HL-60 (cell line): ENCODE results near the gene CFAP46.

Experiments used
- DNase-seq, 2 experiments: peaks; one replicate each; pipeline ENCODE4 v3.0.0-alpha.2; 2010 to 2020; ENCODE audit warnings: low read depth in 1 of 2, low spot score in 1 of 2
- H3K27ac ChIP-seq: fragments of 250-450 bp; sonication (Bioruptor Pico); replicated peaks from 2 replicates; pipeline ENCODE4 v1.5.1; 2020; ENCODE audit warnings: mild to moderate bottlenecking, moderate library complexity
- H3K27me3 ChIP-seq: fragments of 250-450 bp; sonication (Bioruptor Pico); 2 replicates; pipeline ENCODE4 v1.5.1; 2021; ENCODE audit warnings: mild to moderate bottlenecking, moderate library complexity; ENCODE audit not compliant: insufficient read depth, poor library complexity, severe bottlenecking
- H3K4me3 ChIP-seq: replicated peaks from 2 replicates; pipeline ENCODE4 v1.5.1; 2011; ENCODE audit warnings: mild to moderate bottlenecking, control low read depth, low read length; ENCODE audit not compliant: insufficient read depth
- GABPA ChIP-seq: IDR thresholded peaks from 2 replicates; pipeline ENCODE4 v1.6.1; 2012; ENCODE audit warnings: low read depth
- POLR2AphosphoS5 ChIP-seq: IDR thresholded peaks from 2 replicates; pipeline ENCODE4 v1.6.1; 2012; ENCODE audit warnings: low read depth
- SPI1 ChIP-seq: IDR thresholded peaks from 2 replicates; pipeline ENCODE4 v1.6.1; 2012; ENCODE audit warnings: low read depth, mild to moderate bottlenecking, borderline replicate concordance
- TF ChIP-seq, protein P1 (sequence below): IDR thresholded peaks from one replicate; pipeline ENCODE4 v1.5.1; 2011; ENCODE audit warnings: low read length, control low read depth, inconsistent platforms; ENCODE audit not compliant: insufficient read depth
- TF ChIP-seq, protein P2 (sequence below): IDR thresholded peaks from 2 replicates; pipeline ENCODE4 v1.6.1; 2012; ENCODE audit warnings: low read depth; ENCODE audit not compliant: insufficient replicate concordance

The CFAP46 gene

DNA sequence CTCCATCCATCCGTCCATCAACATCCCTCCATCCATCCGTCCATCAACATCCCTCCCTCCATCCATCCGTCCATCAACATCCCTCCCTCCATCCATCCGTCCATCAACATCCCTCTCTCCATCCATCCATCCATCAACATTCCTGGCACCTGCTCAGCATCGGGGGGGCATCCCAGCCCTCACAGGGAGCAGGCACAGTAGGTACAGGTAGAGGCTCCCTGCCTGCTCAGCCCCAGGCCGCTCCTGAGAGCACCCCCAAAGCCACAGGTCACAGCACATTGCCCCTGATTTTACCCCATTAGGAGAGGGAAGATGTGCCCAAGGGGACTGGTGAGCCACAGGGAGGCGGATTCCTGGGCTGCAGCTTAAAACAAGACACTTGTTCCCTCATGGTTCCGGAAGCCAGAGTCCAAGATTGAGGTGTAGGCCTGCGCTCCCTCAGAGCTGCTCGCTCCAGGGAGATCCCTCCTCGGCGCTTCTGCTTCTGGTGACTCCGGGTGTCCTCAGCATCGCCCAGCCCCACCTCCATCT lies 21.1 kb upstream of the CFAP46 start:
- DNase-seq = no peak
- TF ChIP-seq, protein P1, sequence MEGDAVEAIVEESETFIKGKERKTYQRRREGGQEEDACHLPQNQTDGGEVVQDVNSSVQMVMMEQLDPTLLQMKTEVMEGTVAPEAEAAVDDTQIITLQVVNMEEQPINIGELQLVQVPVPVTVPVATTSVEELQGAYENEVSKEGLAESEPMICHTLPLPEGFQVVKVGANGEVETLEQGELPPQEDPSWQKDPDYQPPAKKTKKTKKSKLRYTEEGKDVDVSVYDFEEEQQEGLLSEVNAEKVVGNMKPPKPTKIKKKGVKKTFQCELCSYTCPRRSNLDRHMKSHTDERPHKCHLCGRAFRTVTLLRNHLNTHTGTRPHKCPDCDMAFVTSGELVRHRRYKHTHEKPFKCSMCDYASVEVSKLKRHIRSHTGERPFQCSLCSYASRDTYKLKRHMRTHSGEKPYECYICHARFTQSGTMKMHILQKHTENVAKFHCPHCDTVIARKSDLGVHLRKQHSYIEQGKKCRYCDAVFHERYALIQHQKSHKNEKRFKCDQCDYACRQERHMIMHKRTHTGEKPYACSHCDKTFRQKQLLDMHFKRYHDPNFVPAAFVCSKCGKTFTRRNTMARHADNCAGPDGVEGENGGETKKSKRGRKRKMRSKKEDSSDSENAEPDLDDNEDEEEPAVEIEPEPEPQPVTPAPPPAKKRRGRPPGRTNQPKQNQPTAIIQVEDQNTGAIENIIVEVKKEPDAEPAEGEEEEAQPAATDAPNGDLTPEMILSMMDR = no peak
- no peak for TF ChIP-seq GABPA
- TF ChIP-seq, protein P2, sequence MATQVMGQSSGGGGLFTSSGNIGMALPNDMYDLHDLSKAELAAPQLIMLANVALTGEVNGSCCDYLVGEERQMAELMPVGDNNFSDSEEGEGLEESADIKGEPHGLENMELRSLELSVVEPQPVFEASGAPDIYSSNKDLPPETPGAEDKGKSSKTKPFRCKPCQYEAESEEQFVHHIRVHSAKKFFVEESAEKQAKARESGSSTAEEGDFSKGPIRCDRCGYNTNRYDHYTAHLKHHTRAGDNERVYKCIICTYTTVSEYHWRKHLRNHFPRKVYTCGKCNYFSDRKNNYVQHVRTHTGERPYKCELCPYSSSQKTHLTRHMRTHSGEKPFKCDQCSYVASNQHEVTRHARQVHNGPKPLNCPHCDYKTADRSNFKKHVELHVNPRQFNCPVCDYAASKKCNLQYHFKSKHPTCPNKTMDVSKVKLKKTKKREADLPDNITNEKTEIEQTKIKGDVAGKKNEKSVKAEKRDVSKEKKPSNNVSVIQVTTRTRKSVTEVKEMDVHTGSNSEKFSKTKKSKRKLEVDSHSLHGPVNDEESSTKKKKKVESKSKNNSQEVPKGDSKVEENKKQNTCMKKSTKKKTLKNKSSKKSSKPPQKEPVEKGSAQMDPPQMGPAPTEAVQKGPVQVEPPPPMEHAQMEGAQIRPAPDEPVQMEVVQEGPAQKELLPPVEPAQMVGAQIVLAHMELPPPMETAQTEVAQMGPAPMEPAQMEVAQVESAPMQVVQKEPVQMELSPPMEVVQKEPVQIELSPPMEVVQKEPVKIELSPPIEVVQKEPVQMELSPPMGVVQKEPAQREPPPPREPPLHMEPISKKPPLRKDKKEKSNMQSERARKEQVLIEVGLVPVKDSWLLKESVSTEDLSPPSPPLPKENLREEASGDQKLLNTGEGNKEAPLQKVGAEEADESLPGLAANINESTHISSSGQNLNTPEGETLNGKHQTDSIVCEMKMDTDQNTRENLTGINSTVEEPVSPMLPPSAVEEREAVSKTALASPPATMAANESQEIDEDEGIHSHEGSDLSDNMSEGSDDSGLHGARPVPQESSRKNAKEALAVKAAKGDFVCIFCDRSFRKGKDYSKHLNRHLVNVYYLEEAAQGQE = no peak
- TF ChIP-seq POLR2AphosphoS5 = no peak
- TF ChIP-seq SPI1 = no peak
- no peak overlapping the region for H3K27ac ChIP-seq
- peaks cover 22% of the 10 kb centered on the region for H3K27me3 ChIP-seq
- no peak overlapping the region for H3K4me3 ChIP-seq

DNA sequence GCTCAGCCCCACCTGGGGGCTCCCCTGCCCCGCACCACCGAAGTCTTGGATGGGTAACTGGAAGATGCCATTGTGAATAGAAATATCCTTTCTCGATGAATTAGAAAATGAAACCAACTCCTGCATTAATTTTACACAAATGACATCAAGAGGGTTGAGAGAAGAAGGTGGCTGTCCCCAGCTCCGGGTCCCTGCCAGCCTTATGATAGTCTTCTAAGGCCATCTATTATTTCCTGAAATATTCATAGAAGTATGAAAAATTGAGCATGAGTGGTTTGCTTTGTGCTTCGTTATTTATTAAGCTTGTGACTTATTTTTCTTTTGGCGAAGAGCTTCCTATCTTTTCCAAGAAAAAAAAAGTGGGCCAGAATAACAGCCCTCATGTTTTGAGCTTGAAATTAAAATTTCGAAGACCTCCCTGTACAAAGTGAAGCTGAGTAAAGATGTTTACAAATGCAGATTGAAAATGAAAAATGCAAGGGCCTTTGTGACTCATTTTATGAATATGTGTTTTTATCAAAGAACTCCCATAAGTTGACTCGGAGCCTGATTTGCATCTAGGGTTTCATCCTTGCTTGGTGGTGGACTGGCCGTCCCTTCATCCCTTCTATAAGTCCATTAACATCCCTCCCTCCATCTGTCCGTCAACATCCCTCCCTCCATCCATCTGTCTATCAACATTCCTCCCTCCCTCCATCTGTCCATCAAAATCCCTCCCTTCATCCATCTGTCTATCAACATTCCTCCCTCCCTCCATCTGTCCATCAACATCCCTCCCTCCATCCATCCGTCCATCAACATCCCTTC lies 20.5 kb upstream of the CFAP46 start:
- 0 out of 2 replicates have a peak overlapping the region, but pooled peaks have one; percentile 2 for H3K4me3 ChIP-seq
- peaks cover 22% of the 10 kb centered on the region for H3K27me3 ChIP-seq
- no peak overlapping the region for H3K27ac ChIP-seq
- no peak for DNase-seq
- no peak for TF ChIP-seq SPI1
- TF ChIP-seq, protein P2 = no peak
- no peak for TF ChIP-seq GABPA

- H3K4me3 ChIP-seq = 0 out of 2 replicates have a peak overlapping the region, but pooled peaks have one; percentile 2
- H3K27ac ChIP-seq = no peak overlapping the region
- TF ChIP-seq GABPA (no peak), POLR2AphosphoS5 (no peak), SPI1 (no peak)
- TF ChIP-seq, protein P1 = no peak
- TF ChIP-seq, protein P2 = no peak
- peaks cover 22% of the 10 kb centered on the region for H3K27me3 ChIP-seq
- no peak for DNase-seq
These were observed 19.6 kb upstream of the CFAP46 start for GRCh38 chr10:132961787-132962622.
